HG03342 (cell line): Measurements from ENCODE around the gene UGGT2.
A peak's percentile ranks its signal among the peaks of the same experiment; 100 is the strongest.
"Not testable (repeated sequence)": the region's sequence is repeated elsewhere in the genome, so short reads cannot be mapped to it uniquely, and the experiment has no call there.

Experiments
- ATAC-seq: cut with Tn5 transposase; IDR thresholded peaks from one replicate; pipeline ENCODE4 v1.9.1; 2021; ENCODE audit warnings: mild to moderate bottlenecking, moderate library complexity; ENCODE audit not compliant: unreplicated experiment

UGGT2 gene

GRCh38 chr13:95987841-95988240 lies 65.4 kb downstream of the UGGT2 start:
- no peak for ATAC-seq

- no peak for ATAC-seq
Measured at GRCh38 chr13:95982144-95982543, 71.1 kb downstream of the UGGT2 start.

- not testable (repeated sequence) for ATAC-seq
Measured at GRCh38 chr13:95972651-95973050, 80.5 kb downstream of the UGGT2 start.

- ATAC-seq, result no peak
Measured at GRCh38 chr13:95970878-95971277, 82.3 kb downstream of the UGGT2 start.

GRCh38 chr13:95968906-95969305 lies 84.3 kb downstream of the UGGT2 start:
- no peak for ATAC-seq

- no peak for ATAC-seq
Measured at GRCh38 chr13:95957331-95957730, 95.9 kb downstream of the UGGT2 start.

GRCh38 chr13:95956589-95957148 lies 96.5 kb downstream of the UGGT2 start:
- ATAC-seq, result no peak

GRCh38 chr13:95955719-95956118 lies 97.5 kb downstream of the UGGT2 start:
- no peak for ATAC-seq

GRCh38 chr13:95955255-95955654 lies 97.9 kb downstream of the UGGT2 start:
- ATAC-seq, result peak; percentile 81

GRCh38 chr13:95954266-95954665 lies 98.9 kb downstream of the UGGT2 start:
- no peak for ATAC-seq

GRCh38 chr13:95950103-95950502 lies 103.1 kb downstream of the UGGT2 start:
- no peak for ATAC-seq

- ATAC-seq, result no peak
Measured at GRCh38 chr13:95948656-95949055, 104.5 kb downstream of the UGGT2 start.

GRCh38 chr13:95937714-95938320 lies 115.4 kb downstream of the UGGT2 start:
- no peak for ATAC-seq

GRCh38 chr13:95931300-95932025 lies 121.7 kb downstream of the UGGT2 start:
- no peak for ATAC-seq

- ATAC-seq, result no peak
Measured at GRCh38 chr13:95929430-95929829, 123.8 kb downstream of the UGGT2 start.

GRCh38 chr13:95928367-95928906 lies 124.8 kb downstream of the UGGT2 start:
- ATAC-seq, result not testable (repeated sequence)

GRCh38 chr13:95926231-95926630 lies 127.0 kb downstream of the UGGT2 start:
- ATAC-seq, result no peak

GRCh38 chr13:95924389-95924994 lies 128.7 kb downstream of the UGGT2 start:
- no peak for ATAC-seq

- ATAC-seq, result no peak
Measured at GRCh38 chr13:95921485-95921884, 131.7 kb downstream of the UGGT2 start.

- ATAC-seq, result no peak
Measured at GRCh38 chr13:95920485-95920884, 132.7 kb downstream of the UGGT2 start.

GRCh38 chr13:95918860-95919259 lies 134.3 kb downstream of the UGGT2 start:
- ATAC-seq, result no peak
